H1 (cell line): ENCODE measurements around the gene ADGRB3. TPM values are rescaled to one million over a fixed set of nuclear protein-coding genes. Genes with fewer than 3 reads are reported as not detected.

Source experiments
- CTCF ChIA-PET: fragments of 300-600 bp; sonication (Branson Sonifier 250); formaldehyde crosslinking; loops from one replicate; lab custom pipeline; 2021; ENCODE audit not compliant: partially characterized antibody; lab: Charles Lee
- POLR2A ChIA-PET: fragments of 300-600 bp; sonication (Branson Sonifier 250); formaldehyde crosslinking; loops from one replicate; lab custom pipeline; 2021; ENCODE audit warnings: inconsistent platforms; ENCODE audit not compliant: partially characterized antibody; lab: Charles Lee
- DNase-seq, 2 experiments: peaks; one replicate each; pipeline versions ENCODE4 v3.0.0 to v3.0.0-alpha.2; 2010 to 2022; ENCODE audit warnings: low spot score in 2 of 2, low read depth in 1 of 2, mixed read lengths in 1 of 2
- FAIRE-seq: peaks from 2 replicates; lab custom pipeline; 2011; peaks lifted over from hg19 to GRCh38; lab: Jason Lieb, UNC
- H2AFZ ChIP-seq: 2 replicates; pipeline ENCODE4 v1.8.1; 2012; ENCODE audit warnings: low read length, inconsistent platforms
- H2AK5ac ChIP-seq: 2 replicates; pipeline ENCODE4 v1.6.1; 2013; ENCODE audit warnings: low read depth, low read length
- H2BK120ac ChIP-seq: replicated peaks from 2 replicates; pipeline ENCODE3; 2013; ENCODE audit warnings: low read depth, low read length, inconsistent platforms
- H2BK12ac ChIP-seq: 2 replicates; pipeline ENCODE4 v1.6.1; 2013; ENCODE audit warnings: low read depth, low read length
- H2BK15ac ChIP-seq: 2 replicates; pipeline ENCODE4 v1.6.1; 2013; ENCODE audit warnings: low read length
- H2BK20ac ChIP-seq: 2 replicates; pipeline ENCODE4 v1.6.1; 2013; ENCODE audit warnings: low read length
- H2BK5ac ChIP-seq: 2 replicates; pipeline ENCODE4 v1.6.1; 2013; ENCODE audit warnings: low read depth, low read length
- H3K14ac ChIP-seq: 2 replicates; pipeline ENCODE4 v1.6.1; 2013; ENCODE audit warnings: inconsistent platforms; ENCODE audit not compliant: insufficient read length
- H3K18ac ChIP-seq: 2 replicates; pipeline ENCODE4 v1.6.1; 2013; ENCODE audit warnings: low read length; ENCODE audit errors: extremely low read depth
- H3K23ac ChIP-seq: 2 replicates; pipeline ENCODE4 v1.6.1; 2013; ENCODE audit warnings: inconsistent platforms; ENCODE audit not compliant: insufficient read length
- H3K23me2 ChIP-seq: 2 replicates; pipeline ENCODE4 v1.6.1; 2013; ENCODE audit warnings: low read depth, low read length
- H3K27ac ChIP-seq: 2 replicates; pipeline ENCODE4 v1.6.1; 2011; ENCODE audit warnings: low read depth, low read length, inconsistent platforms
- H3K27me3 ChIP-seq, 4 experiments: replicated peaks in 1 of 4; 1 replicate in 1 of 4; 2 replicates in 3 of 4; pipeline versions ENCODE4 v1.6.1 to v1.8.1; 2011 to 2013; ENCODE audit warnings: low read length in 3 of 4, mild to moderate bottlenecking in 3 of 4, inconsistent platforms in 2 of 4, mixed read lengths in 2 of 4, moderate library complexity in 1 of 4; ENCODE audit not compliant: control insufficient read depth in 3 of 4, insufficient read depth in 3 of 4; ENCODE audit errors: extremely low read depth in 1 of 4
- H3K36me3 ChIP-seq, 4 experiments: 2 replicates each; pipeline versions ENCODE4 v1.6.1 to v1.8.1; 2011 to 2013; ENCODE audit warnings: mild to moderate bottlenecking in 4 of 4, low read length in 3 of 4, moderate library complexity in 2 of 4, control low read depth in 1 of 4, inconsistent platforms in 1 of 4; ENCODE audit not compliant: insufficient read depth in 4 of 4, control insufficient read depth in 2 of 4
- H3K4ac ChIP-seq: replicated peaks from 2 replicates; pipeline ENCODE3; 2013; ENCODE audit warnings: low read length, low read depth, mixed read lengths, inconsistent platforms; ENCODE audit not compliant: insufficient read length
- H3K4me1 ChIP-seq, 4 experiments: replicated peaks in 1 of 4; 1 replicate in 1 of 4; 2 replicates in 3 of 4; pipeline versions ENCODE4 v1.6.1 to v1.8.1; 2011 to 2013; ENCODE audit warnings: low read length in 3 of 4, inconsistent platforms in 2 of 4, mixed read lengths in 1 of 4; ENCODE audit not compliant: insufficient read depth in 4 of 4, control insufficient read depth in 3 of 4
- H3K4me2 ChIP-seq, 2 experiments: 2 replicates each; pipeline versions ENCODE4 v1.6.1 to v1.8.1; 2011 to 2013; ENCODE audit warnings: low read depth in 2 of 2, low read length in 2 of 2, control low read depth in 1 of 2, inconsistent platforms in 1 of 2, mild to moderate bottlenecking in 1 of 2; ENCODE audit not compliant: insufficient read depth in 1 of 2
- H3K4me3 ChIP-seq, 4 experiments: fragments of 200-600, 300-600 bp in 1 of 4; sonication (generic), shearing (Covaris generic), sonication (Bioruptor Twin) in 1 of 4; 2 replicates each; pipeline versions ENCODE4 v1.5.1 to v1.8.1; 2011 to 2016; ENCODE audit warnings: low read length in 4 of 4, low read depth in 3 of 4, control low read depth in 2 of 4, inconsistent platforms in 2 of 4, mild to moderate bottlenecking in 2 of 4, mixed read lengths in 1 of 4, moderate library complexity in 1 of 4; ENCODE audit not compliant: insufficient read depth in 2 of 4; ENCODE audit errors: extremely low read depth in 1 of 4
- H3K56ac ChIP-seq: replicated peaks from 2 replicates; pipeline ENCODE3; 2013; ENCODE audit warnings: low read depth, mild to moderate bottlenecking, mixed read lengths, low read length, inconsistent platforms; ENCODE audit not compliant: insufficient read length
- H3K79me1 ChIP-seq: 2 replicates; pipeline ENCODE4 v1.6.1; 2013; ENCODE audit warnings: low read depth, low read length, control low read depth
- H3K79me2 ChIP-seq, 2 experiments: 2 replicates each; pipeline versions ENCODE4 v1.6.1 to v1.8.1; 2012 to 2013; ENCODE audit warnings: low read length in 2 of 2, mild to moderate bottlenecking in 2 of 2, inconsistent platforms in 1 of 2; ENCODE audit not compliant: insufficient read depth in 2 of 2, control insufficient read depth in 1 of 2
- H3K9ac ChIP-seq, 4 experiments: replicated peaks in 1 of 4; 1 replicate in 1 of 4; 2 replicates in 3 of 4; pipeline versions ENCODE4 v1.6.1 to v1.8.1; 2011 to 2013; ENCODE audit warnings: low read depth in 3 of 4, low read length in 3 of 4, control low read depth in 2 of 4, mild to moderate bottlenecking in 2 of 4, moderate library complexity in 2 of 4, inconsistent platforms in 1 of 4; ENCODE audit errors: extremely low read depth in 1 of 4
- H3K9me3 ChIP-seq, 2 experiments: 2 replicates each; pipeline versions ENCODE4 v1.6.1 to v1.8.1; 2012 to 2013; ENCODE audit warnings: mild to moderate bottlenecking in 2 of 2, moderate library complexity in 2 of 2, control low read depth in 1 of 2, inconsistent platforms in 1 of 2, low read depth in 1 of 2, low read length in 1 of 2, mixed read lengths in 1 of 2; ENCODE audit not compliant: insufficient read depth in 2 of 2
- H4K20me1 ChIP-seq, 2 experiments: replicated peaks in 1 of 2; 2 replicates each; pipeline versions ENCODE3 to v1.8.1; 2011 to 2013; ENCODE audit warnings: inconsistent platforms in 2 of 2, low read length in 2 of 2, mild to moderate bottlenecking in 1 of 2; ENCODE audit not compliant: insufficient read depth in 2 of 2, control insufficient read depth in 1 of 2
- H4K5ac ChIP-seq: 2 replicates; pipeline ENCODE4 v1.6.1; 2013; ENCODE audit warnings: low read length, low read depth, mixed read lengths, inconsistent platforms; ENCODE audit not compliant: insufficient read length
- H4K8ac ChIP-seq: 2 replicates; pipeline ENCODE4 v1.8.0; 2013; ENCODE audit warnings: mild to moderate bottlenecking, moderate library complexity, low read length, inconsistent platforms; ENCODE audit not compliant: insufficient read depth; ENCODE audit errors: extremely low read depth
- H4K91ac ChIP-seq: replicated peaks from 2 replicates; pipeline ENCODE3; 2013; ENCODE audit warnings: low read length, mixed read lengths, inconsistent platforms; ENCODE audit not compliant: insufficient read length
- BACH1 ChIP-seq: IDR thresholded peaks from 2 replicates; pipeline ENCODE4 v1.6.1; 2012; ENCODE audit warnings: low read length, improper control_type of control experiment
- BRCA1 ChIP-seq: IDR thresholded peaks from 2 replicates; pipeline ENCODE4 v1.6.1; 2012; ENCODE audit warnings: low read depth, low read length, improper control_type of control experiment
- CTBP2 ChIP-seq: IDR thresholded peaks from 2 replicates; pipeline ENCODE4 v1.7.0; 2011; ENCODE audit warnings: borderline replicate concordance, mild to moderate bottlenecking, moderate library complexity, mixed read lengths, low read length; ENCODE audit not compliant: insufficient read depth, insufficient read length
- EZH2 ChIP-seq: fragments of 200-600 bp; sonication (generic); IDR thresholded peaks from 2 replicates; pipeline ENCODE4 v1.7.1; 2012; ENCODE audit warnings: low read depth, mild to moderate bottlenecking, moderate library complexity, low read length, inconsistent platforms; ENCODE audit not compliant: severe bottlenecking
- GABPA ChIP-seq: IDR thresholded peaks from 2 replicates; pipeline ENCODE4 v1.6.1; 2011; ENCODE audit warnings: mild to moderate bottlenecking, low read length, moderate library complexity, borderline replicate concordance; ENCODE audit not compliant: insufficient read depth
- KDM4A ChIP-seq: IDR thresholded peaks from one replicate; pipeline ENCODE4 v1.7.1; 2012; ENCODE audit warnings: low read depth, mild to moderate bottlenecking, moderate library complexity, low read length, inconsistent platforms; ENCODE audit not compliant: severe bottlenecking
- MAFK ChIP-seq: IDR thresholded peaks from 2 replicates; pipeline ENCODE4 v1.6.1; 2012; ENCODE audit warnings: low read depth, mild to moderate bottlenecking, improper control_type of control experiment, low read length
- NRF1 ChIP-seq: IDR thresholded peaks from 2 replicates; pipeline ENCODE4 v1.6.1; 2011; ENCODE audit warnings: mild to moderate bottlenecking, low read depth, low read length, improper control_type of control experiment
- POLR2A ChIP-seq, 2 experiments: IDR thresholded peaks; 1 replicate in 1 of 2; 2 replicates in 1 of 2; pipeline ENCODE4 v1.6.1; 2011; ENCODE audit warnings: low read depth in 2 of 2, low read length in 2 of 2, mild to moderate bottlenecking in 2 of 2; ENCODE audit errors: control extremely low read depth in 1 of 2
- RNF2 ChIP-seq: fragments of 200-900, 300-1000 bp; sonication (generic); IDR thresholded peaks from 2 replicates; pipeline ENCODE4 v1.7.1; 2016; ENCODE audit warnings: borderline replicate concordance, low read depth, mild to moderate bottlenecking, antibody characterized with exemption, low read length; ENCODE audit not compliant: poor library complexity, severe bottlenecking; ENCODE audit errors: missing control alignments
- SP2 ChIP-seq: IDR thresholded peaks from 2 replicates; pipeline ENCODE4 v1.6.1; 2012; ENCODE audit warnings: mild to moderate bottlenecking, low read length, inconsistent platforms
- TAF7 ChIP-seq: optimal IDR thresholded peaks from 2 replicates; pipeline ENCODE3; 2011; ENCODE audit warnings: low read depth, mild to moderate bottlenecking, inconsistent platforms, low read length, moderate library complexity, borderline replicate concordance
- TCF12 ChIP-seq: IDR thresholded peaks from 2 replicates; pipeline ENCODE4 v1.6.1; 2011; ENCODE audit warnings: low read depth, mild to moderate bottlenecking, low read length
- ZNF274 ChIP-seq: IDR thresholded peaks from 2 replicates; pipeline ENCODE4 v1.7.0; 2012; ENCODE audit warnings: low read length, borderline replicate concordance; ENCODE audit errors: extremely low read depth
- WGBS, 2 experiments: shearing (Covaris generic) in 1 of 2; methylation state at CpG; one replicate each; pipeline versions ENCODE4 v1.1.6 to v1.1.7; 2013 to 2015; ENCODE audit warnings: low lambda C conversion rate in 2 of 2, mixed read lengths in 2 of 2, inconsistent platforms in 1 of 2, low coverage in 1 of 2, missing lambda C conversion rate in 1 of 2; ENCODE audit not compliant: insufficient replicate concordance in 2 of 2, insufficient coverage in 1 of 2, insufficient read length in 1 of 2; ENCODE audit errors: extremely low coverage in 1 of 2, missing lambda C conversion rate in 1 of 2; 5-methylcytosine and 5-hydroxymethylcytosine counted together
- polyA plus RNA-seq, 7 experiments: library from polyadenylated mRNA; depleted of rRNA in 3 of 7; stranded (reverse) in 5 of 7; unstranded in 2 of 7; fragments of >200 nt in 5 of 7; fragments of 200-250 nt in 2 of 7; gene quantifications; 1 replicate in 5 of 7; 2 replicates in 1 of 7; 4 replicates in 1 of 7; pipeline versions ENCODE4 v1.2.1 to v1.2.3, GENCODE V29; 2011 to 2013; ENCODE audit warnings: missing spikeins in 2 of 7, mixed read lengths in 2 of 7
- total RNA-seq: library from RNA; stranded (reverse); fragmentation: NEBNext Ultra II Directional; extraction: Animal tissue kit (Norgen Biotek cat#: 25700); gene quantifications from 2 replicates; pipeline ENCODE4 v1.2.1, GENCODE V29; 2021

The ADGRB3 gene
- total and polyA plus RNA-seq, 2 of the 8 experiments (the other 6 are each of a cell fraction or from before 2014, with no cell fraction given) = 0.35 to 1.2 TPM

DNA sequence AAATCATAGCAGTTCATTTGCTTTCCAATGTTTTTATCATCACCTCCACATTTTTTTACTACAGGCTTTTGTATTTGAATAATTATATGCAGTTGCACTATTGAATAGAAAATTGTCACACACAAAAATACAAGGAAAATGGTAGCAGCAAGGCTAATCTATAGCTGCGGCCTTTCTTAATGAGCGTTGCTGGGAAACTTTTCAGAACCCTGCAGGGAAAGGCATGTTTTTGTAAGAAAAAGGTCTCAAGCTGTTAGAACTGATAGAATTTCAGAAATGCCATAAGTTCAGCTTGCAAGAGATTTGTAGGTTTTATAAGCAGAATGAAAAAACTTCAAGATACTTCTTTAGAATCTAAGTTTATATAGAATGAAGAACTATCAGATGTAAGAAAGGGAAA, 625.9 kb downstream of the ADGRB3 start:
- H2BK120ac ChIP-seq = no peak overlapping the region
- H2AFZ ChIP-seq = no peak overlapping the region
- no peak overlapping the region for H3K27ac ChIP-seq
- DNase-seq = no peak
- H2BK5ac ChIP-seq = no peak overlapping the region
- H3K56ac ChIP-seq = no peak overlapping the region
- no peak overlapping the region for H2AK5ac ChIP-seq
- H2BK20ac ChIP-seq = no peak overlapping the region
- ChIA-PET CTCF (no interaction called here), POLR2A (no interaction called here)
- H3K4ac ChIP-seq = no peak overlapping the region
- H3K4me1 ChIP-seq = no peaks in the 10 kb centered on the region
- H3K79me1 ChIP-seq = no peaks in the 10 kb centered on the region
- no peak overlapping the region for H2BK15ac ChIP-seq
- H4K20me1 ChIP-seq = no peaks in the 10 kb centered on the region
- WGBS, 2 experiments = 92% methylated on average over 2 of the region's 2 CpGs; no CpG with 5 or more reads in 1 of the 2 experiments
- no peak overlapping the region for H3K23ac ChIP-seq
- H3K79me2 ChIP-seq = no peaks in the 10 kb centered on the region
- no peak for FAIRE-seq
- no peak overlapping the region for H3K14ac ChIP-seq
- no peak overlapping the region for H4K8ac ChIP-seq
- H3K36me3 ChIP-seq = no peaks in the 10 kb centered on the region
- H3K27me3 ChIP-seq = no peaks in the 10 kb centered on the region
- no peak overlapping the region for H3K9ac ChIP-seq
- H3K23me2 ChIP-seq = no peaks in the 10 kb centered on the region
- H3K9me3 ChIP-seq = no peaks in the 10 kb centered on the region; a peak in 1 of 4 replicates
- H3K18ac ChIP-seq = no peak overlapping the region
- H4K5ac ChIP-seq = no peak overlapping the region
- no peak overlapping the region for H2BK12ac ChIP-seq
- H3K4me2 ChIP-seq = no peak overlapping the region
- no peak overlapping the region for H3K4me3 ChIP-seq
- no peak overlapping the region for H4K91ac ChIP-seq
- TF ChIP-seq EZH2 = no peak
- no peak for TF ChIP-seq BRCA1
- TF ChIP-seq TCF12 = no peak
- no peak for TF ChIP-seq CTBP2
- no peak for TF ChIP-seq TAF7
- no peak for TF ChIP-seq BACH1
- TF ChIP-seq ZNF274 = no peak
- TF ChIP-seq KDM4A = no peak
- no peak for TF ChIP-seq NRF1
- no peak for TF ChIP-seq MAFK
- TF ChIP-seq POLR2A (IDR thresholded peaks at IDR 0.05; ENCODE audit: control extremely low read depth in 1 of 2, low read depth in 2 of 2, low read length in 2 of 2) = no peak
- no peak for TF ChIP-seq SP2
- TF ChIP-seq RNF2 = no peak
- TF ChIP-seq GABPA = no peak
